ENCODE results near the gene PNPLA5. TPM values are rescaled to one million over a fixed set of nuclear protein-coding genes. Genes with fewer than 3 reads are reported as not detected.
"Not testable (repeated sequence)": the region's sequence is repeated elsewhere in the genome, so short reads cannot be mapped to it uniquely, and the experiment has no call there.

Gene PNPLA5
- total RNA-seq, 4 donors from 2014 or later: not detected

DNA sequence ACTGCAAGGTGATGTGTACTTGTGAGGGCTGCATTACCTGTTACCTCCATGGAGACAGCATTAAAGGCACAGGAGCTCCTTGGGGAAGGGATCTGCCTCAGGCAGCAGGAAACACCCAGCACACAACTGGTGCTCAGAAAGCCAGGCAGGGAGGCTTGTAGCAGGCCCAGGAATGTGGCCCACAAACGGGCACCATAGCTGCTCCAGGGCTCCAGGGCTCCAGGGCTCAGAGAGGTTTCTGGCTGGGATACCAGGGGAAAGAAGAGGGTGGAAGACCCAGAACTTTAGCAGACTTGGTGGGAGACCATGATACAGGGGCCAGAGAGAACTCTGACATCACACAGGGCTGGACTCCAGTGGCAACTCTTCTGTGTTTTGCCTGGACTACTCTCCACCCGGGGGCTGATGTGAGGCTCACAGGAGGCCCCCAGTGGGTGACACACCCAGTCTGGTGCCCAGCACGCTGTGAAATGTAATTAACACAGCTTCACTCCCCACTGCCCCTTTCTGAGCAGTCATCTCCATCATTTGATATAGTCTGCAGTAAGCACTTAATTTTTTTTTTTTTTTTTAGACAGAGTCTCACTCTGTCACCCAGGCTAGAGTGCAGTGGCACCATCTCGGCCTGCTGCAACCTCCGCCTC lies 14.8 kb downstream of the PNPLA5 start:
- no peak overlapping the region for H3K27ac ChIP-seq
- no peak overlapping the region for H3K4me3 ChIP-seq
- intact Hi-C loops (cut with DNase I; ENCODE audit: low total_unique reads): no loop called here
- no peaks in the 10 kb centered on the region for H3K4me1 ChIP-seq
- no peaks in the 10 kb centered on the region for H3K36me3 ChIP-seq
- no peaks in the 10 kb centered on the region for H3K9me3 ChIP-seq
- TF ChIP-seq, protein P1, sequence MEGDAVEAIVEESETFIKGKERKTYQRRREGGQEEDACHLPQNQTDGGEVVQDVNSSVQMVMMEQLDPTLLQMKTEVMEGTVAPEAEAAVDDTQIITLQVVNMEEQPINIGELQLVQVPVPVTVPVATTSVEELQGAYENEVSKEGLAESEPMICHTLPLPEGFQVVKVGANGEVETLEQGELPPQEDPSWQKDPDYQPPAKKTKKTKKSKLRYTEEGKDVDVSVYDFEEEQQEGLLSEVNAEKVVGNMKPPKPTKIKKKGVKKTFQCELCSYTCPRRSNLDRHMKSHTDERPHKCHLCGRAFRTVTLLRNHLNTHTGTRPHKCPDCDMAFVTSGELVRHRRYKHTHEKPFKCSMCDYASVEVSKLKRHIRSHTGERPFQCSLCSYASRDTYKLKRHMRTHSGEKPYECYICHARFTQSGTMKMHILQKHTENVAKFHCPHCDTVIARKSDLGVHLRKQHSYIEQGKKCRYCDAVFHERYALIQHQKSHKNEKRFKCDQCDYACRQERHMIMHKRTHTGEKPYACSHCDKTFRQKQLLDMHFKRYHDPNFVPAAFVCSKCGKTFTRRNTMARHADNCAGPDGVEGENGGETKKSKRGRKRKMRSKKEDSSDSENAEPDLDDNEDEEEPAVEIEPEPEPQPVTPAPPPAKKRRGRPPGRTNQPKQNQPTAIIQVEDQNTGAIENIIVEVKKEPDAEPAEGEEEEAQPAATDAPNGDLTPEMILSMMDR (IDR thresholded peaks at IDR 0.05): no peak
- no peak for TF ChIP-seq POLR2A (IDR thresholded peaks at IDR 0.05)
- H3K27me3 ChIP-seq: no peaks in the 10 kb centered on the region
- DNase-seq: no peak

DNA sequence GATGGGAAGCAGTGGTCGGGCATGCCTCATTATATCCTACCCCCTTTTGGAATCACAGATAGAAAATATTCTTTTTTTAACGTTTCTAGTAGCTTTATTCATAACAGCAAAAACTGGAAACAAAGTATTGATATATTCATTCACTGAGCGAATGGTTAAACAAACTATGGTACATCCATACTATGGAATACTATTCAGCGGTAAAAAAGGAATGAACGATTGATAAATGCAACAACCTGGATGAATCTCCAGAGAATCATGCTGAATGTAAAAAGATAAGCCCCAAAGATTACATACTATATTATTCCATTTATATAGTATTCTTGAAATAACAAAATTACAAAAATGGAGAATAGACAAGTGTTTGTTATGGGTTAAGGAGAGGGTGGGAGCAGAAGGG lies 22.0 kb downstream of the PNPLA5 start:
- H3K36me3 ChIP-seq: no peaks in the 10 kb centered on the region
- H3K4me3 ChIP-seq: no peak overlapping the region
- H3K4me1 ChIP-seq: no peaks in the 10 kb centered on the region
- no peaks in the 10 kb centered on the region for H3K9me3 ChIP-seq
- TF ChIP-seq, protein P1 (IDR thresholded peaks at IDR 0.05): no peak
- TF ChIP-seq POLR2A (IDR thresholded peaks at IDR 0.05): no peak
- DNase-seq: no peak
- no peaks in the 10 kb centered on the region for H3K27me3 ChIP-seq
- intact Hi-C loops (cut with DNase I; ENCODE audit: low total_unique reads): no loop called here
- H3K27ac ChIP-seq: no peak overlapping the region

DNA sequence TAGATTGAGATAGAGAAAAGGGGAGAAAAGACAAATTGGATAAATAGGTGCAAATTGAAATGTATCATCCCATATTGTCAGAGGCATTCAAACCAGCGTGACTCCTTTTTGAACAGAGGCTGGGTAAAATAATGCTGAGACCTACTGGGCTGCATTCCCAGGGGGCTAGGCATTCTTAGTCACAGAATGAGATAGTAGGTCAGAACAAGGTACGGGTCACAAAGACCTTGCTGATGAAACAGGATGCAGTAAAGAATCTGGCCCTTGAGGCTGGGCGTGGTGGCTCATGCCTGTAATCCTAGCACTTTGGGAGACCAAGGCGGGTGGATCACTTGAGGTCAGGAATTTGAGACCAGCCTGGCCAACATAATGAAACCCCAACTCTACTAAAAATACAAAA lies 22.8 kb downstream of the PNPLA5 start:
- H3K27ac ChIP-seq; H3K4me3 ChIP-seq; DNase-seq; intact Hi-C loops (cut with DNase I; ENCODE audit: low total_unique reads); H3K4me1 ChIP-seq; H3K27me3 ChIP-seq; H3K36me3 ChIP-seq; H3K9me3 ChIP-seq: not testable (repeated sequence)

DNA sequence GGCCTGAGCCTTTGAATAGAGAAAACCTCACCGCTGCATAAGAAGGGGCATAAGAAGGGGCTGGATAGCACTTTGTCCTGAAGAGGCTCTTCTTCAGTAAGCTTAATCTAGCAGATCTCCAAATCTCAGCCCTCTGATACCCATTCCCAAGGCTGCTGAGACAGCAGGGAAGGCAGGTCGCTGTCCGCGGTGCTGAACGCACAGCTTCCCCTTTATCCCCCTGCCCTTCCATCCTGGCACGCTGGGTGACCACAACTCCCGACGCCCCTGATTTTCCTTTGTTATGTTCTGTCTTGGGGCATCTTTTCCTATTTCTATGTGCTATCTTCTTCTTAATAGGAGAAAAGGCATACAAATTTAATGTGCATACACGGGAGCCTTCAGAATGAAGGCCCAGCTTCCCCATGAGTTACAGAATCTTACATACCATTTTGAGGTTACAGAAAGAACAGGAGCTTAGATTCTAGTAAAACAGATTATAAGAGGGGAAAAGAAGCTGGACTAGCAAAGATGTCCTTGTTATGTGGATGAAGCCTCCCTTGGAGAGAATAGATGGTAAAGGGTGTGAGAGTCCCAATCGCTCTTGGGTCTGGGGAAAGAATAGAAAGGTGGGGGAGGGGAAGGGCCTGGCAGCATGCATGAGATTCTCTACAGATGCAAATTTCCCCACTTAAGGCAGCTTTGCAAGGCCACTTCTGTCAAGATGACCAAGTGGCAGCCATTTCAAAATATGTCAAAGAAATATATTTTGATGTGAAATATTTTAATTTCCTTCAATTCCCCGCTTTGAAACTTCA lies 23.8 kb downstream of the PNPLA5 start:
- Histone ChIP-seq H3K4me1 (no peaks in the 10 kb centered on the region), H3K4me3 (no peak overlapping the region), H3K9me3 (no peaks in the 10 kb centered on the region), H3K27ac (no peak overlapping the region), H3K36me3 (no peaks in the 10 kb centered on the region), H3K27me3 (no peaks in the 10 kb centered on the region)
- no peak for DNase-seq
- no peak for TF ChIP-seq POLR2A (IDR thresholded peaks at IDR 0.05)
- TF ChIP-seq, protein P1 (IDR thresholded peaks at IDR 0.05): no peak
- intact Hi-C loops (cut with DNase I; ENCODE audit: low total_unique reads): no loop called here

DNA sequence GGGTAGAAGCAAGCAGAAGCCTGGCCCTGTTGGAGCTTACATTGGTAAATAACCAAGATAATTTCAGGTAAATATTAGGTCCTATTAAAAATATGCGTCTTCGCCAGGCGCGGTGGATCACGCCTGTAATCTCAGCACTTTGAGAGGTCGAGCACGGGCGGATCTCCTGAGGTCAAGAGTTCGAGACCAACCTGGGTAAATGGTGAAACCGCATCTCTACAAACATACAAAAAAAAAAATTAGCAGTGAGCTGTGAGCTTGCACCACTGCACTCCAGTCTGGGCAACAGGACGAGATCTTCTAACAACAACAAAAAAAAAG lies 29.0 kb downstream of the PNPLA5 start:
- H3K4me3 ChIP-seq: no peak overlapping the region
- H3K27ac ChIP-seq: no peak overlapping the region
- no peak for DNase-seq
- no peaks in the 10 kb centered on the region for H3K36me3 ChIP-seq
- H3K9me3 ChIP-seq: no peaks in the 10 kb centered on the region
- no peak for TF ChIP-seq POLR2A (IDR thresholded peaks at IDR 0.05)
- TF ChIP-seq, protein P1 (IDR thresholded peaks at IDR 0.05): no peak
- H3K4me1 ChIP-seq: no peaks in the 10 kb centered on the region
- H3K27me3 ChIP-seq: peaks cover 0 to 4% of the 10 kb centered on the region in 2 donors
- intact Hi-C loops (cut with DNase I; ENCODE audit: low total_unique reads): no loop called here
